PC-3 (cell line): ENCODE data around the gene ZNF345.

Experiments
- CTCF ChIP-seq: fragments of 300-600 bp; sonication (generic); conservative IDR thresholded peaks from 2 replicates; pipeline ENCODE4 v1.5.1; 2017; ENCODE audit warnings: antibody characterized with exemption, low read depth, mild to moderate bottlenecking, low read length
- EZH2 ChIP-seq: fragments of 300-600 bp; sonication (generic); IDR thresholded peaks from one replicate; pipeline ENCODE4 v1.6.1; 2017; ENCODE audit warnings: antibody characterized with exemption, mild to moderate bottlenecking, low read length; ENCODE audit not compliant: unreplicated experiment

GRCh38 chr19:36898422-36898821 is 47.7 kb downstream of the ZNF345 start:
- no peak for TF ChIP-seq CTCF
- no peak for TF ChIP-seq EZH2
